MCF 10A (cell line): ENCODE results near the gene PRRG4. TPM values are rescaled to one million over a fixed set of nuclear protein-coding genes. Genes with fewer than 3 reads are reported as not detected.

Experiments used
- BruUV-seq: library from RNA; stranded (reverse); fragments of 400-500 nt; replicated peaks from 2 replicates; lab custom pipeline; 2021; lab: Mats Ljungman, UMichigan
- CTCF ChIA-PET: fragments of 300-600 bp; sonication (Branson Sonifier 250); formaldehyde crosslinking; extraction: SDS; loops from one replicate; lab custom pipeline; 2021; ENCODE audit warnings: antibody characterized with exemption, inconsistent platforms; lab: Yijun Ruan, JAX
- POLR2A ChIA-PET: fragments of 300-600, 350-650 bp; sonication (Branson Sonifier 250); formaldehyde crosslinking; extraction: SDS; loops from one replicate; lab custom pipeline; 2020; ENCODE audit warnings: antibody characterized with exemption, inconsistent platforms; lab: Yijun Ruan, JAX
- DNase-seq: peaks from one replicate; pipeline ENCODE4 v3.0.0-alpha.2; 2018; ENCODE audit not compliant: unreplicated experiment
- H3K27ac Mint-ChIP-seq: one replicate; pipeline ENCODE4 v1.8.0; 2022; ENCODE audit warnings: mild to moderate bottlenecking, low read depth, mixed read lengths; ENCODE audit not compliant: unreplicated experiment
- H3K27me3 Mint-ChIP-seq: one replicate; pipeline ENCODE4 v1.8.0; 2022; ENCODE audit warnings: mixed read lengths; ENCODE audit not compliant: insufficient read depth, unreplicated experiment
- H3K36me3 Mint-ChIP-seq: one replicate; pipeline ENCODE4 v1.8.0; 2022; ENCODE audit warnings: mild to moderate bottlenecking, moderate library complexity, mixed read lengths; ENCODE audit not compliant: insufficient read depth, unreplicated experiment
- H3K4me1 Mint-ChIP-seq: one replicate; pipeline ENCODE4 v1.8.0; 2022; ENCODE audit warnings: mixed read lengths; ENCODE audit not compliant: insufficient read depth, unreplicated experiment
- H3K4me3 Mint-ChIP-seq: one replicate; pipeline ENCODE4 v1.8.0; 2022; ENCODE audit warnings: mild to moderate bottlenecking, moderate library complexity, mixed read lengths; ENCODE audit not compliant: unreplicated experiment
- H3K9me3 Mint-ChIP-seq: one replicate; pipeline ENCODE4 v1.8.0; 2022; ENCODE audit warnings: mixed read lengths; ENCODE audit not compliant: unreplicated experiment
- CTCF ChIP-seq: fragments of 200-600 bp; IDR thresholded peaks from one replicate; pipeline ENCODE4 v1.8.0; 2022; ENCODE audit warnings: antibody characterized with exemption, mild to moderate bottlenecking; ENCODE audit not compliant: unreplicated experiment
- intact Hi-C: fragments of 100-400 bp; cut with micrococcal nuclease; formaldehyde crosslinking; loops from 2 replicates; pipeline ENCODE4 v1.14.1; 2022
- total RNA-seq: library from RNA; stranded (reverse); gene quantifications from 2 replicates; pipeline ENCODE4 v1.2.3, GENCODE V29; 2022

PRRG4 gene
- total RNA-seq, 1 experiment from 2014 or later: 1.1 TPM

- H3K9me3 Mint-ChIP-seq: no peaks in the 10 kb centered on the region
- intact Hi-C loops: no loop called here
- no TSS peak for BruUV-seq
- no peaks in the 10 kb centered on the region for H3K27me3 Mint-ChIP-seq
- H3K27ac Mint-ChIP-seq: no peak overlapping the region
- DNase-seq: no peak
- no peak overlapping the region for H3K4me3 Mint-ChIP-seq
- TF ChIP-seq CTCF: no peak
- ChIA-PET CTCF (interaction anchor here (0.6 kb wide), 1 partner anchor 11 kb away, joined by 3 read pairs; no protein-coding TSS in a partner anchor), POLR2A (interaction anchor here (0.7 to 1.2 kb wide), 3 partner anchors 10 to 44 kb away, joined by 3 to 4 read pairs (median 3); no protein-coding TSS in a partner anchor)
- peaks cover 7% of the 10 kb centered on the region for H3K36me3 Mint-ChIP-seq
- peaks cover 13% of the 10 kb centered on the region for H3K4me1 Mint-ChIP-seq
These were observed 20.0 kb downstream of the PRRG4 start for GRCh38 chr11:32849761-32850160.

- peak overlapping the region; percentile 82 for H3K27ac Mint-ChIP-seq
These were observed 21.5 kb downstream of the PRRG4 start for GRCh38 chr11:32851251-32851650.

GRCh38 chr11:32852207-32852606 is 22.5 kb downstream of the PRRG4 start:
- H3K27ac Mint-ChIP-seq: peak overlapping the region; percentile 82
- DNase-seq: peak; percentile 75

More at GRCh38 chr11:32851251-32851650, 21.5 kb downstream of the PRRG4 start:
- intact Hi-C loops: no loop called here
- POLR2A ChIA-PET: interaction anchor here (1.1 to 2.9 kb wide), 4 partner anchors 12 to 42 kb away, joined by 3 to 28 read pairs (median 8); partner anchors contain the start of genes PRRG4 and QSER1
- CTCF ChIA-PET: interaction anchor here (1.2 kb wide), 1 partner anchor 26 kb away, joined by 4 read pairs; no protein-coding TSS in a partner anchor
- no TSS peak for BruUV-seq
- no peaks in the 10 kb centered on the region for H3K27me3 Mint-ChIP-seq
- no peak overlapping the region for H3K4me3 Mint-ChIP-seq
- no peaks in the 10 kb centered on the region for H3K9me3 Mint-ChIP-seq
- peaks cover 13% of the 10 kb centered on the region for H3K4me1 Mint-ChIP-seq
- H3K36me3 Mint-ChIP-seq: peaks cover 7% of the 10 kb centered on the region
- TF ChIP-seq CTCF: no peak
- no peak for DNase-seq

More at GRCh38 chr11:32852207-32852606, 22.5 kb downstream of the PRRG4 start:
- BruUV-seq: no TSS peak
- H3K36me3 Mint-ChIP-seq: peaks cover 7% of the 10 kb centered on the region
- no peaks in the 10 kb centered on the region for H3K9me3 Mint-ChIP-seq
- H3K27me3 Mint-ChIP-seq: no peaks in the 10 kb centered on the region
- intact Hi-C loops: no loop called here
- H3K4me1 Mint-ChIP-seq: peaks cover 13% of the 10 kb centered on the region
- ChIA-PET CTCF (interaction anchor here (0.6 to 1.2 kb wide), 2 partner anchors 27 to 915 kb away, joined by 3 to 4 read pairs; no protein-coding TSS in a partner anchor), POLR2A (interaction anchor here (0.5 to 2.9 kb wide), 13 partner anchors 10 to 465 kb away, joined by 3 to 28 read pairs (median 4); partner anchors contain the start of genes PRRG4 and QSER1)
- no peak for TF ChIP-seq CTCF
- peak overlapping the region; percentile 57 for H3K4me3 Mint-ChIP-seq
